Body of pancreas (tissue), 4 donors: ENCODE measurements around the gene THEMIS. TPM values are rescaled to one million over a fixed set of nuclear protein-coding genes. Genes with fewer than 3 reads are reported as not detected.

ENCODE experiments used
- ATAC-seq: fragments of 150-250 bp; one replicate; pipeline ENCODE4 v1.9.1; 2016
- DNase-seq, 4 donors: peaks; one replicate each; pipeline ENCODE4 v3.0.0-alpha.2; 2019
- H3K27ac ChIP-seq, 4 donors: fragments of 200-600 bp; sonication (generic); 1 replicate in 3 of 4; 2 replicates in 1 of 4; pipeline versions ENCODE4 v1.5.1 to v1.6.1; 2016 to 2019; ENCODE audit warnings: mild to moderate bottlenecking in 1 of 4, mixed read lengths in 1 of 4, moderate library complexity in 1 of 4
- H3K27me3 ChIP-seq, 2 donors: fragments of 200-600 bp; sonication (generic); one replicate each; pipeline ENCODE4 v1.6.0; 2016; ENCODE audit warnings: mild to moderate bottlenecking in 1 of 2
- H3K36me3 ChIP-seq, 2 donors: fragments of 200-600 bp; sonication (generic); replicated peaks in 1 of 2; 2 replicates each; pipeline ENCODE4 v1.5.1; 2016; ENCODE audit warnings: low read depth in 2 of 2; ENCODE audit not compliant: insufficient read depth in 1 of 2
- H3K4me1 ChIP-seq: fragments of 200-600 bp; sonication (generic); one replicate; pipeline ENCODE4 v1.6.0; 2016
- H3K4me3 ChIP-seq, 2 donors: fragments of 200-600 bp; sonication (generic); 1 replicate in 1 of 2; 2 replicates in 1 of 2; pipeline ENCODE4 v1.5.1; 2016 to 2019
- H3K9me3 ChIP-seq, 3 donors: fragments of 200-600 bp; sonication (generic); 1 replicate in 2 of 3; 2 replicates in 1 of 3; pipeline ENCODE4 v1.5.1; 2016
- CTCF ChIP-seq, 7 experiments: fragments of 450-650 bp in 4 of 7; fragments of 200-600 bp in 3 of 7; sonication (generic) in 3 of 7; IDR thresholded peaks; one replicate each; pipeline ENCODE4 v1.5.1; 2016 to 2019; ENCODE audit warnings: antibody characterized with exemption in 7 of 7
- POLR2A ChIP-seq, 3 donors: fragments of 450-650 bp; IDR thresholded peaks; one replicate each; pipeline ENCODE4 v1.6.1; 2016; ENCODE audit warnings: antibody characterized with exemption in 3 of 3, mild to moderate bottlenecking in 2 of 3
- WGBS, 2 donors: methylation state at CpG; one replicate each; pipeline ENCODE4 v1.1.5; 2017; 5-methylcytosine and 5-hydroxymethylcytosine counted together
- intact Hi-C: fragments of 100-400 bp; cut with DNase I; formaldehyde crosslinking; loops from one replicate; pipeline ENCODE4 v1.15.1; 2023
- total RNA-seq, 2 donors: library from RNA; depleted of rRNA; stranded (reverse); fragments of >200 nt; gene quantifications; one replicate each; pipeline ENCODE4 v1.1.0, GENCODE V29; 2016

The THEMIS gene
- total RNA-seq, 2 donors from 2014 or later, result 0.52 to 0.66 TPM

DNA sequence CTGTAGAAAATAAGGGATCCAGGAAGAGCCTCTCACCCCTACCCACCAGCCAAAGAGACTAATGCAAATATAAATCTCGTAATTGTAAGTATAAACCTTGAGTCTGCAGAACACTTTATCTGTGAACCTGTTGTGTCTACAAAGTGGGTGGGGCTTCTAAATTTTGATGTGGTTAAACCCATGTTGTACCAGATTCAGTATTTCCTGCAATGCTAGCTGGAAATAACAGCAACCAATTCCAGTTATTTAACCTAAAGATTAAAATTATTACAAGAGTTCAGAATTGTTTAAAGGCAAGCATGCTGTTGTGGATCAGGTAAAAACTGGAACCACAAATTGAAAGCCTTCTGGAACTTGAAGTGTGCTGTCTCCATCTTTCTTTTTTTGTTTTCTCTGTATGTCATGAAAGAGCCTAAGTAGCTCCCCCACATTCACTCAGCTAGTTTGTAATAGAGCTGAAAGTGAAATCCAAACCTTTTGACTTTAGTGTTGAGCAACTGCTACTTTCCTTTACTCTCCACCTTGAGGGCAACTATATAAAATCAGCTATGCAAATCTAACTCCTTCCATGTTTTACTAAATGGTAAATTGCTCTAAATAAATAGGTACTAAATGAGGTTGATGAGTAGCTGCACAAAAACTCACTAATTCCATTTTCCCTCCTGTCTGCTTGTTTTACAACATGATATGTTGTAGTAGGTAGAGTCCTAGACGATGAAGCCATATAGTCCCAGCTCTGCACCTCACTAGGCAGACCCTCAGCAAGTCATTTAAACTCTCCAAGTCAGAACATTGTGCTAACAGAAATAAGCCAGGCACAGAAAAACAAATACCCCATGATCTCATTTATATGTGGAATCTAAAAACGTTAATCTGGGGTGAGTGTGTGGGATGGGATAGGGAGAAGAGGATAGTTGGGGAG, 17.9 kb upstream of the THEMIS start:
- no peak for TF ChIP-seq POLR2A (IDR thresholded peaks at IDR 0.05)
- no peak for TF ChIP-seq CTCF (IDR thresholded peaks at IDR 0.05)
- Histone ChIP-seq H3K27ac (no peak overlapping the region), H3K36me3 (no peaks in the 10 kb centered on the region), H3K4me1 (no peaks in the 10 kb centered on the region), H3K4me3 (no peak overlapping the region), H3K27me3 (no peaks in the 10 kb centered on the region), H3K9me3 (no peaks in the 10 kb centered on the region)
- ATAC-seq (no peak), DNase-seq (no peak)
- intact Hi-C loops, result no loop called here
- WGBS, 2 donors, result 40 to 51% methylated on average over 3 of the region's 3 CpGs

DNA sequence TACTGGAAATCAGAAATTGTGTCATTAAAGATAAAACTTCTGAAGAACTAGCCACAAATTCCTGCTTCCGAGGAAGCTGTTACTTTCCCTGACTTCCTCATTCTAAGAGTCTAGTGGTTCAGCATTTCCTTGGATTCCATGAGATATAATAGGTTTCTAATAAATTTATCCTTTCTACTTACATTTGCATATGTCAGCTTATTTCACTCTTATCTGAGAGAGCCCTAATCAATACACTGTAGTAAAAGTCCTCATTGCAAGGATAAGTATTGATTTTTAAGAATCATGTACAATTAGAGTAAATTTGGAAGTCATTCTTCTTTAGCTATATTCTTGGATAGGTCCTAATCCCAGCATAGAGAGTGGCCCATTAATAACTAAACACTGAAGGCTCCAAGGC, 16.9 kb upstream of the THEMIS start:
- no peak overlapping the region for H3K27ac ChIP-seq
- 63 to 82% methylated on average over 1 of the region's 1 CpG for WGBS, 2 donors

GRCh38 chr6:127914240-127914639, 13.4 kb upstream of the THEMIS start:
- H3K9me3 ChIP-seq, result peaks cover 0 to 5% (median 0%) of the 10 kb centered on the region in 3 donors
- no peak for ATAC-seq
- no peak overlapping the region for H3K4me3 ChIP-seq
- WGBS, 2 donors, result 69 to 74% methylated on average over 3 of the region's 3 CpGs
- no peaks in the 10 kb centered on the region for H3K36me3 ChIP-seq
- no peak for TF ChIP-seq CTCF (IDR thresholded peaks at IDR 0.05)
- no peak for TF ChIP-seq POLR2A (IDR thresholded peaks at IDR 0.05)
- intact Hi-C loops, result no loop called here
- H3K27ac ChIP-seq, result no peak overlapping the region
- no peaks in the 10 kb centered on the region for H3K27me3 ChIP-seq
- H3K4me1 ChIP-seq, result no peaks in the 10 kb centered on the region
- DNase-seq, result no peak

More for the DNA sequence above, 16.9 kb upstream of the THEMIS start:
- no peak for TF ChIP-seq POLR2A (IDR thresholded peaks at IDR 0.05)
- no peak for TF ChIP-seq CTCF (IDR thresholded peaks at IDR 0.05)
- Histone ChIP-seq H3K9me3 (no peaks in the 10 kb centered on the region), H3K27me3 (no peaks in the 10 kb centered on the region), H3K4me3 (no peak overlapping the region), H3K36me3 (no peaks in the 10 kb centered on the region), H3K4me1 (no peaks in the 10 kb centered on the region)
- DNase-seq (no peak), ATAC-seq (no peak)
- intact Hi-C loops, result no loop called here

DNA sequence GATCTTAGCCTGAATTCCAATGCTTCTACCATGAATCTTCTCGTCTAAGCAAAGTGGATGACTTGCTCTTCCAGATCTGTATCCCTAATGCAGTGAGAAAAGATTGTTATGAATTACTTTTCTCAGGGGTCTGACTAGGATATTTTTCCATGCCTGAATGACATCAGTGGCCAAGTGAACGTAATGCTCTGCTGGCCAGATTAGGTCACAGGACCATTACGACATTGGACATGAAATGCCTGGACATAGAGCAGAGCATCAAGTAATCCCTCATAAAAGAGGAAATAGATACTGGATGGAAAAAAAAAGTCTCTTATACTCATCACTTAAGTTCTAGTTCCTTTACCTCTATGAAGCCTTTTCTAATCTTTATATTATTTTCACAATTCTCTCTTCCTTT, 12.1 kb upstream of the THEMIS start:
- no peak overlapping the region for H3K4me3 ChIP-seq
- intact Hi-C loops, result no loop called here
- DNase-seq, result no peak

More for the DNA sequence above, 12.1 kb upstream of the THEMIS start:
- no peak for ATAC-seq
- H3K36me3 ChIP-seq, result no peaks in the 10 kb centered on the region
- no peak for TF ChIP-seq CTCF (IDR thresholded peaks at IDR 0.05)
- no peaks in the 10 kb centered on the region for H3K4me1 ChIP-seq
- H3K27ac ChIP-seq, result no peak overlapping the region
- H3K27me3 ChIP-seq, result no peaks in the 10 kb centered on the region
- WGBS, 2 donors, result 36 to 40% methylated on average over 3 of the region's 3 CpGs
- H3K9me3 ChIP-seq, result peaks cover 0 to 5% (median 0%) of the 10 kb centered on the region in 3 donors
